GM10266 (cell line): Measurements from ENCODE around the gene ARX.

Experiments used
- DNase-seq: peaks from one replicate; pipeline ENCODE4 v3.0.0; 2012; ENCODE audit errors: extremely low spot score
- CTCF ChIP-seq: IDR thresholded peaks from 2 replicates; pipeline ENCODE4 v1.5.1; 2012; ENCODE audit warnings: mild to moderate bottlenecking, low read depth; ENCODE audit not compliant: control insufficient read depth, insufficient read depth; ENCODE audit errors: missing control alignments

The ARX gene

GRCh38 chrX:24961809-24962208, 54.0 kb downstream of the ARX start:
- no peak for TF ChIP-seq CTCF
- no peak for DNase-seq

- DNase-seq, result no peak
- TF ChIP-seq CTCF, result no peak
These were observed 58.9 kb downstream of the ARX start for GRCh38 chrX:24956828-24957227.

- no peak for TF ChIP-seq CTCF
- no peak for DNase-seq
These were observed 60.3 kb downstream of the ARX start for GRCh38 chrX:24955372-24955930.

- DNase-seq, result no peak
These were observed 61.0 kb downstream of the ARX start for GRCh38 chrX:24954732-24955131.

More at GRCh38 chrX:24954732-24955131, 61.0 kb downstream of the ARX start:
- no peak for TF ChIP-seq CTCF
